T follicular helper cell (primary cell): ENCODE data around the gene ZNF419.

Experiments used
- DNase-seq: peaks from one replicate; pipeline ENCODE4 v3.0.0-alpha.2; 2020; ENCODE audit warnings: low read depth

The ZNF419 gene

DNA sequence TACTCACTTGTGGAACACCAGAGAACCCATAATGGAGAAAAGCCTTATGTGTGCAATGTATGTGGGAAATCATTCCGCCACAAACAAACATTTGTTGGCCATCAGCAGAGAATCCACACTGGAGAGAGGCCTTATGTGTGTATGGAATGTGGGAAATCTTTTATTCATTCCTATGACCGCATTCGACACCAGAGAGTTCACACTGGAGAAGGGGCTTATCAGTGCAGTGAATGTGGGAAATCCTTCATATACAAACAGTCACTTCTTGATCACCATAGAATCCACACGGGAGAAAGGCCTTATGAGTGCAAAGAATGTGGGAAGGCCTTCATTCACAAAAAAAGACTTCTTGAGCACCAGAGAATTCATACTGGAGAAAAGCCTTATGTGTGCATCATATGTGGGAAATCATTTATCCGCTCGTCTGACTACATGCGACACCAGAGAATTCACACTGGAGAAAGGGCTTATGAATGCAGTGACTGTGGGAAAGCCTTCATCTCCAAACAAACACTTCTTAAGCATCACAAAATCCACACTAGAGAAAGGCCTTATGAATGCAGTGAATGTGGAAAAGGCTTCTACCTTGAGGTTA is 50.5 kb downstream of the ZNF419 start:
- DNase-seq: no peak
